WTC11 (cell line): ENCODE data around the gene DDO. TPM values are rescaled to one million over a fixed set of nuclear protein-coding genes. Genes with fewer than 3 reads are reported as not detected.
"Not testable (repeated sequence)": the region's sequence is repeated elsewhere in the genome, so short reads cannot be mapped to it uniquely, and the experiment has no call there.

Experiments
- ATAC-seq: fragments of 200-7000 bp; cut with Tn5 transposase; 2 replicates; pipeline ENCODE4 v1.10.0; 2021; ENCODE audit warnings: mild to moderate bottlenecking, moderate library complexity
- CTCF ChIA-PET: fragments of 300-600 bp; sonication (Branson Sonifier 250); formaldehyde crosslinking; loops from one replicate; lab custom pipeline; 2021; ENCODE audit warnings: antibody characterized with exemption; lab: Charles Lee
- POLR2A ChIA-PET: fragments of 350-600 bp; sonication (Branson Sonifier 250); formaldehyde crosslinking; loops from one replicate; lab custom pipeline; 2021; ENCODE audit warnings: antibody characterized with exemption; lab: Charles Lee
- DNase-seq: peaks from one replicate; pipeline ENCODE4 v3.0.0; 2021; ENCODE audit warnings: low spot score
- H3K27ac Mint-ChIP-seq: 2 replicates; pipeline ENCODE4 v1.8.0; 2021; ENCODE audit warnings: mixed read lengths
- H3K27me3 Mint-ChIP-seq: 2 replicates; pipeline ENCODE4 v1.8.0; 2021; ENCODE audit warnings: low read depth, mild to moderate bottlenecking, moderate library complexity, mixed read lengths
- H3K36me3 Mint-ChIP-seq: 2 replicates; pipeline ENCODE4 v1.8.0; 2021; ENCODE audit warnings: mixed read lengths
- H3K4me1 Mint-ChIP-seq: 2 replicates; pipeline ENCODE4 v1.8.0; 2022; ENCODE audit warnings: mixed read lengths
- H3K4me3 Mint-ChIP-seq: 2 replicates; pipeline ENCODE4 v1.8.0; 2021; ENCODE audit warnings: mild to moderate bottlenecking, moderate library complexity, mixed read lengths
- H3K9me3 Mint-ChIP-seq: 2 replicates; pipeline ENCODE4 v1.8.0; 2021; ENCODE audit warnings: mixed read lengths
- ATF1 ChIP-seq: sonication (generic); formaldehyde crosslinking; IDR thresholded peaks from 2 replicates; pipeline ENCODE4 v1.8.1; 2023; ENCODE audit warnings: mild to moderate bottlenecking, moderate library complexity, missing genetic modification reagents
- CTCF ChIP-seq: fragments of 200-600 bp; IDR thresholded peaks from 2 replicates; pipeline ENCODE4 v1.8.0; 2022; ENCODE audit warnings: antibody characterized with exemption
- E2F5 ChIP-seq: sonication (generic); formaldehyde crosslinking; IDR thresholded peaks from 2 replicates; pipeline ENCODE4 v1.8.1; 2022; ENCODE audit warnings: mild to moderate bottlenecking, moderate library complexity, missing genetic modification reagents
- FOXP1 ChIP-seq: sonication (generic); formaldehyde crosslinking; IDR thresholded peaks from 2 replicates; pipeline ENCODE4 v1.8.0; 2022; ENCODE audit warnings: missing genetic modification reagents, mild to moderate bottlenecking, moderate library complexity, borderline replicate concordance
- MAX ChIP-seq: sonication (generic); formaldehyde crosslinking; IDR thresholded peaks from 2 replicates; pipeline ENCODE4 v1.8.0; 2022; ENCODE audit warnings: mild to moderate bottlenecking, missing genetic modification reagents
- NFE2L1 ChIP-seq: sonication (generic); formaldehyde crosslinking; IDR thresholded peaks from 2 replicates; pipeline ENCODE4 v1.8.1; 2023; ENCODE audit warnings: missing genetic modification reagents
- RELA ChIP-seq: sonication (generic); formaldehyde crosslinking; IDR thresholded peaks from 2 replicates; pipeline ENCODE4 v1.8.1; 2022; ENCODE audit warnings: missing genetic modification reagents, mild to moderate bottlenecking, borderline replicate concordance
- SP1 ChIP-seq: sonication (generic); formaldehyde crosslinking; conservative IDR thresholded peaks from 2 replicates; pipeline ENCODE4 v1.8.1; 2022; ENCODE audit warnings: missing genetic modification reagents
- ZBTB21 ChIP-seq: sonication (generic); formaldehyde crosslinking; IDR thresholded peaks from 2 replicates; pipeline ENCODE4 v1.8.1; 2023; ENCODE audit warnings: mild to moderate bottlenecking, missing genetic modification reagents, borderline replicate concordance
- ZNF138 ChIP-seq: sonication (generic); formaldehyde crosslinking; conservative IDR thresholded peaks from 2 replicates; pipeline ENCODE4 v1.8.1; 2022; ENCODE audit warnings: mild to moderate bottlenecking, moderate library complexity, missing genetic modification reagents
- ZNF263 ChIP-seq: sonication (generic); formaldehyde crosslinking; IDR thresholded peaks from 2 replicates; pipeline ENCODE4 v1.8.1; 2022; ENCODE audit warnings: low read depth, mild to moderate bottlenecking, moderate library complexity, missing genetic modification reagents
- total RNA-seq: library from RNA; stranded (reverse); gene quantifications from 3 replicates; pipeline ENCODE4 v1.2.3, GENCODE V29; 2021
- TF ChIP-seq, protein P1 (sequence below): sonication (generic); formaldehyde crosslinking; IDR thresholded peaks from 2 replicates; pipeline ENCODE4 v1.8.0; 2022; ENCODE audit warnings: missing genetic modification reagents
- TF ChIP-seq, protein P2 (sequence below): sonication (generic); formaldehyde crosslinking; IDR thresholded peaks from 2 replicates; pipeline ENCODE4 v1.8.0; 2023; ENCODE audit warnings: mild to moderate bottlenecking, missing genetic modification reagents
- TF ChIP-seq, protein P3 (sequence below): fragments of 250-450 bp; sonication (Bioruptor Pico); IDR thresholded peaks from 2 replicates; pipeline ENCODE4 v1.9.0; 2021; ENCODE audit warnings: mild to moderate bottlenecking

DDO gene
- total RNA-seq, 1 experiment from 2014 or later, result not detected

DNA sequence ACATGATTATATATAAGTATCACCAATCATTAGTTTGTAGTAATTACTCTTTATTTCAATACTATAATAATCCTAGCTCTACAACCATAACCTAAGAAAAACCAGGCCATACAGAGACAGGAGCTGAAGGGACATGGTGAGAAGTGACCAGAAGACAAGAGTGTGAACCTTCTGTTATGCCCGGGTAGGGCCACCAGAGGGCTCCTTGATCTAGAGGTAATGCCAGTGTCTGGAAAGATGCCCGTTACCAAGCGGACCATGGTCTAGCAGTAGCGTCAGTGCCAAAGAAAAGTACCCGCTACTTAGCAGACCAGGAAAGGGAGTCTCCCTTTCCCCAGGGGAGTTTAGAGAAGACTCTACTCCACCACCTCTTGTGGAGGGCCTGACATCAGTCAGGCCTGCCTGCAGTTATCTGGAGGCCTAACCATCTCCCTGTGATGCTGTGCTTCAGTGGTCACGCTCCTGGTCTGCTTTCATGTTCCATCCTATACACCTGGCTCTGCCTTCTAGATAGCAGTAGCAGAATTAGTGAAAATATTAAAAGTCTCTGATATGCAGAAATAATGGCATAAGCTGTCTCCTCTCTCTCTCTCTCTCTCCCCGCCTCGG is 42.3 kb upstream of the DDO start:
- POLR2A ChIA-PET, result not testable (repeated sequence)
- TF ChIP-seq CTCF, result peak; percentile 37; the same call in 1 of the 2 replicates
- TF ChIP-seq, all 79 proteins: peak for 1; not testable (repeated sequence) for 78
- not testable (repeated sequence) for H3K27ac Mint-ChIP-seq, H3K4me1 Mint-ChIP-seq, H3K4me3 Mint-ChIP-seq, H3K27me3 Mint-ChIP-seq
- peaks cover 41% of the 10 kb centered on the region for H3K9me3 Mint-ChIP-seq
- DNase-seq, result peak; percentile 50
- CTCF ChIA-PET, result interaction anchor here (0.6 to 1.7 kb wide), 8 partner anchors 17 to 773 kb away, joined by 3 to 5 read pairs (median 4); no protein-coding TSS in a partner anchor
- peak; percentile 57; the same call in 1 of the 2 replicates for ATAC-seq
- H3K36me3 Mint-ChIP-seq, result peaks cover 13% of the 10 kb centered on the region

- no peak overlapping the region for H3K4me3 Mint-ChIP-seq
- H3K36me3 Mint-ChIP-seq, result peaks cover 5% of the 10 kb centered on the region
- POLR2A ChIA-PET, result no interaction called here
Measured at GRCh38 chr6:110456694-110457093, 41.3 kb upstream of the DDO start.

GRCh38 chr6:110449541-110449895 is 34.1 kb upstream of the DDO start:
- ChIA-PET POLR2A (interaction anchor here (0.6 kb wide), 1 partner anchor 183 kb away, joined by 3 read pairs; no protein-coding TSS in a partner anchor), CTCF (no interaction called here)
- ATAC-seq (no peak), DNase-seq (no peak)
- H3K4me3 Mint-ChIP-seq, result no peak overlapping the region
- H3K27me3 Mint-ChIP-seq, result no peaks in the 10 kb centered on the region
- H3K9me3 Mint-ChIP-seq, result peaks cover 4% of the 10 kb centered on the region
- TF ChIP-seq RELA (CRISPR knock-in tag) (no peak), ZNF263 (no peak), SP1 (no peak), FOXP1 (CRISPR knock-in tag) (no peak)
- TF ChIP-seq, protein P1, sequence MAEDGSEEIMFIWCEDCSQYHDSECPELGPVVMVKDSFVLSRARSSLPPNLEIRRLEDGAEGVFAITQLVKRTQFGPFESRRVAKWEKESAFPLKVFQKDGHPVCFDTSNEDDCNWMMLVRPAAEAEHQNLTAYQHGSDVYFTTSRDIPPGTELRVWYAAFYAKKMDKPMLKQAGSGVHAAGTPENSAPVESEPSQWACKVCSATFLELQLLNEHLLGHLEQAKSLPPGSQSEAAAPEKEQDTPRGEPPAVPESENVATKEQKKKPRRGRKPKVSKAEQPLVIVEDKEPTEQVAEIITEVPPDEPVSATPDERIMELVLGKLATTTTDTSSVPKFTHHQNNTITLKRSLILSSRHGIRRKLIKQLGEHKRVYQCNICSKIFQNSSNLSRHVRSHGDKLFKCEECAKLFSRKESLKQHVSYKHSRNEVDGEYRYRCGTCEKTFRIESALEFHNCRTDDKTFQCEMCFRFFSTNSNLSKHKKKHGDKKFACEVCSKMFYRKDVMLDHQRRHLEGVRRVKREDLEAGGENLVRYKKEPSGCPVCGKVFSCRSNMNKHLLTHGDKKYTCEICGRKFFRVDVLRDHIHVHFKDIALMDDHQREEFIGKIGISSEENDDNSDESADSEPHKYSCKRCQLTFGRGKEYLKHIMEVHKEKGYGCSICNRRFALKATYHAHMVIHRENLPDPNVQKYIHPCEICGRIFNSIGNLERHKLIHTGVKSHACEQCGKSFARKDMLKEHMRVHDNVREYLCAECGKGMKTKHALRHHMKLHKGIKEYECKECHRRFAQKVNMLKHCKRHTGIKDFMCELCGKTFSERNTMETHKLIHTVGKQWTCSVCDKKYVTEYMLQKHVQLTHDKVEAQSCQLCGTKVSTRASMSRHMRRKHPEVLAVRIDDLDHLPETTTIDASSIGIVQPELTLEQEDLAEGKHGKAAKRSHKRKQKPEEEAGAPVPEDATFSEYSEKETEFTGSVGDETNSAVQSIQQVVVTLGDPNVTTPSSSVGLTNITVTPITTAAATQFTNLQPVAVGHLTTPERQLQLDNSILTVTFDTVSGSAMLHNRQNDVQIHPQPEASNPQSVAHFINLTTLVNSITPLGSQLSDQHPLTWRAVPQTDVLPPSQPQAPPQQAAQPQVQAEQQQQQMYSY (CRISPR knock-in tag), result no peak
- TF ChIP-seq, protein P2, sequence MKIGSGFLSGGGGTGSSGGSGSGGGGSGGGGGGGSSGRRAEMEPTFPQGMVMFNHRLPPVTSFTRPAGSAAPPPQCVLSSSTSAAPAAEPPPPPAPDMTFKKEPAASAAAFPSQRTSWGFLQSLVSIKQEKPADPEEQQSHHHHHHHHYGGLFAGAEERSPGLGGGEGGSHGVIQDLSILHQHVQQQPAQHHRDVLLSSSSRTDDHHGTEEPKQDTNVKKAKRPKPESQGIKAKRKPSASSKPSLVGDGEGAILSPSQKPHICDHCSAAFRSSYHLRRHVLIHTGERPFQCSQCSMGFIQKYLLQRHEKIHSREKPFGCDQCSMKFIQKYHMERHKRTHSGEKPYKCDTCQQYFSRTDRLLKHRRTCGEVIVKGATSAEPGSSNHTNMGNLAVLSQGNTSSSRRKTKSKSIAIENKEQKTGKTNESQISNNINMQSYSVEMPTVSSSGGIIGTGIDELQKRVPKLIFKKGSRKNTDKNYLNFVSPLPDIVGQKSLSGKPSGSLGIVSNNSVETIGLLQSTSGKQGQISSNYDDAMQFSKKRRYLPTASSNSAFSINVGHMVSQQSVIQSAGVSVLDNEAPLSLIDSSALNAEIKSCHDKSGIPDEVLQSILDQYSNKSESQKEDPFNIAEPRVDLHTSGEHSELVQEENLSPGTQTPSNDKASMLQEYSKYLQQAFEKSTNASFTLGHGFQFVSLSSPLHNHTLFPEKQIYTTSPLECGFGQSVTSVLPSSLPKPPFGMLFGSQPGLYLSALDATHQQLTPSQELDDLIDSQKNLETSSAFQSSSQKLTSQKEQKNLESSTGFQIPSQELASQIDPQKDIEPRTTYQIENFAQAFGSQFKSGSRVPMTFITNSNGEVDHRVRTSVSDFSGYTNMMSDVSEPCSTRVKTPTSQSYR (CRISPR knock-in tag), result no peak
- TF ChIP-seq, protein P3, sequence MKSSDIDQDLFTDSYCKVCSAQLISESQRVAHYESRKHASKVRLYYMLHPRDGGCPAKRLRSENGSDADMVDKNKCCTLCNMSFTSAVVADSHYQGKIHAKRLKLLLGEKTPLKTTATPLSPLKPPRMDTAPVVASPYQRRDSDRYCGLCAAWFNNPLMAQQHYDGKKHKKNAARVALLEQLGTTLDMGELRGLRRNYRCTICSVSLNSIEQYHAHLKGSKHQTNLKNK (CRISPR knock-in tag), result no peak
- no peaks in the 10 kb centered on the region for H3K4me1 Mint-ChIP-seq
- H3K36me3 Mint-ChIP-seq, result no peaks in the 10 kb centered on the region
- H3K27ac Mint-ChIP-seq, result no peak overlapping the region

More at GRCh38 chr6:110456694-110457093, 41.3 kb upstream of the DDO start:
- Mint-ChIP-seq H3K27me3 (no peaks in the 10 kb centered on the region), H3K9me3 (peaks cover 33% of the 10 kb centered on the region), H3K4me1 (0 out of 2 replicates have a peak, but pooled peaks cover 4% of the 10 kb centered on the region), H3K27ac (no peak overlapping the region)
- no peak for ATAC-seq
- DNase-seq, result no peak
- CTCF ChIA-PET, result interaction anchor here (0.6 to 1.2 kb wide), 5 partner anchors 26 to 1419 kb away, joined by 3 to 4 read pairs (median 4); no protein-coding TSS in a partner anchor
- TF ChIP-seq ZNF138 (CRISPR knock-in tag) (no peak), MAX (no peak), NFE2L1 (no peak), ATF1 (CRISPR knock-in tag) (no peak), ZBTB21 (CRISPR knock-in tag) (no peak), E2F5 (no peak)
